GM04503 (cell line): ENCODE measurements around the gene NAGA.

Experiments
- DNase-seq: peaks from one replicate; pipeline ENCODE4 v3.0.0-alpha.2; 2012; ENCODE audit warnings: low read depth

The NAGA gene

GRCh38 chr22:42039271-42039670, 31.3 kb downstream of the NAGA start:
- DNase-seq: no peak

- no peak for DNase-seq
These were observed 35.4 kb downstream of the NAGA start for GRCh38 chr22:42035256-42035655.

GRCh38 chr22:42033263-42034181, 37.1 kb downstream of the NAGA start:
- DNase-seq: no peak

- DNase-seq: no peak
These were observed 43.9 kb downstream of the NAGA start for GRCh38 chr22:42026705-42027104.

- DNase-seq: no peak
These were observed 45.2 kb downstream of the NAGA start for GRCh38 chr22:42025421-42025820.

- no peak for DNase-seq
These were observed 48.3 kb downstream of the NAGA start for GRCh38 chr22:42022162-42022847.

- DNase-seq: no peak
These were observed 49.0 kb downstream of the NAGA start for GRCh38 chr22:42021571-42021970.

- DNase-seq: no peak
These were observed 52.4 kb downstream of the NAGA start for GRCh38 chr22:42018224-42018623.

GRCh38 chr22:42016111-42016510, 54.5 kb downstream of the NAGA start:
- no peak for DNase-seq

GRCh38 chr22:42013385-42013784, 57.2 kb downstream of the NAGA start:
- DNase-seq: no peak

GRCh38 chr22:42010778-42011177, 59.8 kb downstream of the NAGA start:
- DNase-seq: no peak
